Lung (tissue), 12 donors: ENCODE data around the gene SACS. TPM values are rescaled to one million over a fixed set of nuclear protein-coding genes. Genes with fewer than 3 reads are reported as not detected.

Experiments
- ATAC-seq: fragments of 200-7000 bp; cut with Tn5 transposase; one replicate; pipeline ENCODE4 v1.9.1; 2020; ENCODE audit warnings: moderate number of reproducible peaks; ENCODE audit not compliant: insufficient read depth, low FRiP score
- DNase-seq, 3 donors: peaks; one replicate each; pipeline ENCODE4 v3.0.0-alpha.2; 2013 to 2017
- H3K27ac ChIP-seq, 2 donors: one replicate each; pipeline ENCODE4 v1.5.1; 2013; ENCODE audit warnings: mild to moderate bottlenecking in 2 of 2, moderate library complexity in 2 of 2, control low read depth in 1 of 2, inconsistent platforms in 1 of 2, low read depth in 1 of 2, low read length in 1 of 2
- H3K27me3 ChIP-seq, 3 donors: one replicate each; pipeline ENCODE4 v1.5.1; 2013; ENCODE audit warnings: low read length in 2 of 3; ENCODE audit not compliant: control insufficient read depth in 3 of 3, insufficient read depth in 3 of 3
- H3K36me3 ChIP-seq, 4 donors: one replicate each; pipeline ENCODE4 v1.5.1; 2013; ENCODE audit warnings: low read length in 4 of 4, mild to moderate bottlenecking in 1 of 4, moderate library complexity in 1 of 4; ENCODE audit not compliant: control insufficient read depth in 4 of 4, insufficient read depth in 4 of 4
- H3K4me1 ChIP-seq, 5 donors: one replicate each; pipeline ENCODE4 v1.5.1; 2013; ENCODE audit warnings: low read length in 5 of 5, mild to moderate bottlenecking in 2 of 5, moderate library complexity in 1 of 5; ENCODE audit not compliant: control insufficient read depth in 5 of 5, insufficient read depth in 5 of 5
- H3K4me3 ChIP-seq: one replicate; pipeline ENCODE4 v1.5.1; 2013; ENCODE audit warnings: mild to moderate bottlenecking, control low read depth, moderate library complexity
- H3K9ac ChIP-seq, 2 donors: one replicate each; pipeline ENCODE4 v1.5.1; 2013; ENCODE audit warnings: low read length in 2 of 2, control low read depth in 1 of 2; ENCODE audit not compliant: insufficient read depth in 1 of 2
- H3K9me3 ChIP-seq, 4 donors: one replicate each; pipeline ENCODE4 v1.5.1; 2013; ENCODE audit warnings: low read length in 3 of 4, mild to moderate bottlenecking in 1 of 4, moderate library complexity in 1 of 4; ENCODE audit not compliant: control insufficient read depth in 4 of 4, insufficient read depth in 3 of 4
- CTCF ChIP-seq: IDR thresholded peaks from 2 replicates; pipeline ENCODE4 v1.5.1; 2012; ENCODE audit warnings: mild to moderate bottlenecking; ENCODE audit errors: control extremely low read depth, extremely low read depth
- WGBS, 2 donors: extraction: QIAGEN DNeasy Blood & Tissue Kit; methylation state at CpG; one replicate each; pipeline ENCODE4 v1.1.7; 2013; 5-methylcytosine and 5-hydroxymethylcytosine counted together
- polyA plus RNA-seq, 2 donors: library from polyadenylated mRNA; stranded (reverse); fragments of 200-250 nt; gene quantifications; one replicate each; pipeline ENCODE4 v1.2.1, GENCODE V29; 2013
- total RNA-seq, 2 donors: library from RNA; depleted of rRNA in 1 of 2; stranded (reverse); fragments of >200 nt in 1 of 2; gene quantifications; one replicate each; pipeline ENCODE4 v1.2.1, GENCODE V29; 2014 to 2021
- donor health status: control.
- donor health status: control.
- donor health status: Bipolar disorder and iron deficiency.
- donor health status: healthy.
- donor health status: DM: yes; HTN: yes; CAD: no.

The SACS gene
- total and polyA plus RNA-seq, 4 donors = 2.5 to 21.7 (median 7.0) TPM

- WGBS, 2 donors = 87 to 91% methylated on average over 5 of the region's 5 CpGs
- no peak overlapping the region for H3K4me3 ChIP-seq
- no peaks in the 10 kb centered on the region for H3K36me3 ChIP-seq
- peaks cover 0 to 2% (median 0%) of the 10 kb centered on the region in 3 donors for H3K27me3 ChIP-seq
- H3K4me1 ChIP-seq = peaks cover 0 to 18% (median 8%) of the 10 kb centered on the region in 5 donors
- DNase-seq (no peak), ATAC-seq (no peak)
- no peak for TF ChIP-seq CTCF
- no peak overlapping the region for H3K27ac ChIP-seq
- no peaks in the 10 kb centered on the region for H3K9me3 ChIP-seq
- H3K9ac ChIP-seq = no peak overlapping the region
Measured at GRCh38 chr13:23430664-23431063, 2.8 kb downstream of the SACS start.

GRCh38 chr13:23427881-23428528 lies 5.5 kb downstream of the SACS start:
- peaks cover 0 to 2% (median 0%) of the 10 kb centered on the region in 3 donors for H3K27me3 ChIP-seq
- H3K9me3 ChIP-seq = no peaks in the 10 kb centered on the region
- no peak overlapping the region for H3K9ac ChIP-seq
- H3K36me3 ChIP-seq = peaks cover 0 to 2% (median 0%) of the 10 kb centered on the region in 4 donors
- DNase-seq = no peak
- peaks cover 0 to 18% (median 8%) of the 10 kb centered on the region in 5 donors for H3K4me1 ChIP-seq
- ATAC-seq = no peak
- H3K4me3 ChIP-seq = no peak overlapping the region
- whole genome bisulfite sequencing, 2 donors = 80 to 86% methylated on average over 11 of the region's 11 CpGs
- H3K27ac ChIP-seq = peak overlapping the region in 1 of 2 donors; percentile 1
- TF ChIP-seq CTCF = no peak

GRCh38 chr13:23427342-23427843 lies 6.1 kb downstream of the SACS start:
- Histone ChIP-seq H3K4me1 (peaks cover 0 to 18% (median 8%) of the 10 kb centered on the region in 5 donors), H3K27me3 (peaks cover 0 to 2% (median 0%) of the 10 kb centered on the region in 3 donors), H3K9ac (no peak overlapping the region), H3K9me3 (no peaks in the 10 kb centered on the region), H3K36me3 (peaks cover 0 to 2% (median 0%) of the 10 kb centered on the region in 4 donors), H3K27ac (peak overlapping the region in 1 of 2 donors; percentile 1), H3K4me3 (no peak overlapping the region)
- DNase-seq (peak; percentile 49 to 85 (median 77)), ATAC-seq (peak; percentile 72)
- TF ChIP-seq CTCF = no peak
- WGBS, 2 donors = 37 to 61% methylated on average over 7 of the region's 7 CpGs
